ENCODE results near the gene MFAP2. TPM values are rescaled to one million over a fixed set of nuclear protein-coding genes. Genes with fewer than 3 reads are reported as not detected.

The MFAP2 gene
- total RNA-seq, 1 donor: 60.3 TPM

GRCh38 chr1:16927256-16927655 lies 53.2 kb downstream of the MFAP2 start:
- no peak overlapping the region for H3K4me3 ChIP-seq (ENCODE audit: low read depth, low read length)
- no peak for TF ChIP-seq CTCF (IDR thresholded peaks at IDR 0.05; ENCODE audit: insufficient read depth, low read length)
- no peak for DNase-seq (ENCODE audit: low read depth)

DNA sequence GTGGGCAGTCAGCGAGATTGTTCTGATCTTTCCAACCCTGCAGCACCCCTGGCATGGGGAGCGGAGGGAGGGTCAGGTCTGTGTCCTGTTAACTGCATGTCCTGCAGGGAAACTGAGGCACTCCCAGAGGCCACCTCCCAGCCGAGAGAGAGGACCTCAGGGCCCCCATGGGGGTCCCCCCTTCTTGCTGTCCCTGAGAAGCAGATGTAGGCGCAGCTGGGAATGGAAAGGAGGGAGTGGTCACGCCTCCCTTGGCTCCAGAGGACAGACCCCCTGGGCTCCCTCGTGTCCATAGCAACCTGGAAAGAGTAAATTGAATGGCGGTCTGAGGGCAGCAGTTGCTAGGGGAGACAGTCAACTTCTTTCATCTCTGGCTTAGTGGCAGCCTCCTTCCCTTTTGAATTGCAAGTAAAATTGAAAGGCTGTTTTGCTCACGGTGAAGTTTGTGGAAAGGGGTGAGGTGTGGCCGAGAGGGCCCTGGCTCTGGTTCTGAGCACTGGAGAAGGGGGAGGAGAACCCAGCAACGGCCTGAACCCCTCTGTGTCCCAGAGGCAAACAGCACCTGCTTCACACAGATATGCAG lies 53.8 kb downstream of the MFAP2 start:
- no peak for DNase-seq (ENCODE audit: low read depth)
- no peak overlapping the region for H3K4me3 ChIP-seq (ENCODE audit: low read depth, low read length)
- no peak for TF ChIP-seq CTCF (IDR thresholded peaks at IDR 0.05; ENCODE audit: insufficient read depth, low read length)

DNA sequence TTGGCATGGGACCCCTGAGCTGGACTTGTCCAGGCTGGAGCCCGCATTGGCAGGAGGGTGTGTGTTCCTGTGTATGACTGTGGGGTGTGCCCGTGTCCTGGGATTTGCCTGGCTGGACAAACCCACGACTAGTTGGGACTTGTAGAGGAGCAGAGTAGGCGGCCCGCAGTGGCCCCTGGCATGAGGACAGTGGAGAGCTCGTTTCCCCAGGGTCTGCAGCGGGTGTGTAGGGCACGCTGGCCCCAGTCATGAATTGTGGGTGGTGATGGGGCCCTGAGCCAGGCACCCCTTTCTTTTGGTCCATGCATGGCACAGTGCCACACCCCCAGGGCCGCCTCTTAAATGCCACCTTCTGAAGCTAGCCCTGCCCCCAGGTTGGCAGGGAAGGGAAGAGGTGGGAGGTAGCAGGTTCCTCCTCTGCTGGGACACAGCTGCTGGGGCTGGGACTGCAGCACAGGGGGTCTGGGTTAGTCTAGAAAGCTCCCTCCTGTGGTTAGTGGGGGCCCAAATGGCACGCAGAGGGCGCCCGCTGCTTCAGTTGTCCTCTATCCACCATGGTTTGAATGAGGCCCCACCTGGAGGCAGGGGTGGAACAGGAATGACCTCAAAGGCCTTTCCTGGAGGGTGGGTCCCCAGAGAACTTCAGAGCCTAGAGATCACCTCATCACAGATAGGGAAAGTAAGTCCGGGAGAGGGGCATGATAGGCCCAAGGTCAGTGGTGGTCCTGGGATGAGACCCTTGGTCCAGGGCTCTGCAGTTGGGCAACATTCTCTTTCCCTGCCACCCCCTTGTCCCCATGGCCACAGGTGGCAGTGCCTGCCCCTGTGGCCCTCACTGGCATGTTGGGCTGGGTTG lies 54.6 kb downstream of the MFAP2 start:
- no peak for TF ChIP-seq CTCF (IDR thresholded peaks at IDR 0.05; ENCODE audit: insufficient read depth, low read length)
- no peak for DNase-seq (ENCODE audit: low read depth)
- H3K4me3 ChIP-seq (ENCODE audit: low read depth, low read length): no peak overlapping the region

GRCh38 chr1:16924919-16925477 lies 55.4 kb downstream of the MFAP2 start:
- TF ChIP-seq CTCF (IDR thresholded peaks at IDR 0.05; ENCODE audit: insufficient read depth, low read length): peak; percentile 14
- no peak for DNase-seq (ENCODE audit: low read depth)
- H3K4me3 ChIP-seq (ENCODE audit: low read depth, low read length): no peak overlapping the region

Other genes with a start within 250 kb of the MFAP2 start
- gene RNU1-4, start 240.1 kb downstream of the MFAP2 start, total RNA-seq (ENCODE audit: low replicate concordance): under 0.01 and 2,882 TPM in 2 replicates
- under 0.01 and 2,882 TPM in 2 replicates for gene RNU1-2, start 84.6 kb downstream of the MFAP2 start, total RNA-seq (ENCODE audit: low replicate concordance)
- gene CROCC, start 58.7 kb downstream of the MFAP2 start, total RNA-seq (ENCODE audit: low replicate concordance): 8.9 and 68.8 TPM in 2 replicates
- 6.8 and 18.4 TPM in 2 replicates for gene ATP13A2, start 31.3 kb upstream of the MFAP2 start, total RNA-seq (ENCODE audit: low replicate concordance)
- 48.4 and 106 TPM in 2 replicates for gene SDHB, start 73.4 kb upstream of the MFAP2 start, total RNA-seq (ENCODE audit: low replicate concordance)
- 0.09 and 0.16 TPM in 2 replicates for gene PADI2, start 138.8 kb upstream of the MFAP2 start, total RNA-seq (ENCODE audit: low replicate concordance)
- 0.09 TPM in 1 of 2 replicates, not detected in the other for gene PADI1, start 224.5 kb upstream of the MFAP2 start, total RNA-seq (ENCODE audit: low replicate concordance)